HG03039 (cell line): ENCODE measurements around the gene SBF2.
"Not testable (repeated sequence)": the region's sequence is repeated elsewhere in the genome, so short reads cannot be mapped to it uniquely, and the experiment has no call there.

Source experiments
- ATAC-seq: cut with Tn5 transposase; IDR thresholded peaks from one replicate; pipeline ENCODE4 v1.9.1; 2021; ENCODE audit warnings: mild to moderate bottlenecking, moderate library complexity; ENCODE audit not compliant: unreplicated experiment

SBF2 gene

DNA sequence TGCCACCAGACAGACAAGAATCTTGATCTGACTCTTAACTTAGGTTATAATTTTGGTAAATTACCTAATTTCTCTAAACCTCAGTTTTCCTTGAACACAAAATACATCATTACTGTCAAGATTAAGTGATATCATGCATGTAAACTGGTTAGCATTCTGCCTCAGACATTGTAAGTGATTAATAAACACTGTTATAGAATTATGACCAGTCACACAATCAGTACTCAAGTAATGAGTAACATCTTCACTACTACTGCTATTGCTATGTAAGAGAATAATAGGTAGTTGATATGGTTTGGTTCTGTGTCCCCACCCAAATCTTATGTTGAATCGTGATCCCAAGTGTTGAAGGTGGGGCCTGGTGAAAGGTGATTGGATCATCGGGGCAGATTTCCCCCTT is 218.9 kb downstream of the SBF2 start:
- no peak for ATAC-seq

DNA sequence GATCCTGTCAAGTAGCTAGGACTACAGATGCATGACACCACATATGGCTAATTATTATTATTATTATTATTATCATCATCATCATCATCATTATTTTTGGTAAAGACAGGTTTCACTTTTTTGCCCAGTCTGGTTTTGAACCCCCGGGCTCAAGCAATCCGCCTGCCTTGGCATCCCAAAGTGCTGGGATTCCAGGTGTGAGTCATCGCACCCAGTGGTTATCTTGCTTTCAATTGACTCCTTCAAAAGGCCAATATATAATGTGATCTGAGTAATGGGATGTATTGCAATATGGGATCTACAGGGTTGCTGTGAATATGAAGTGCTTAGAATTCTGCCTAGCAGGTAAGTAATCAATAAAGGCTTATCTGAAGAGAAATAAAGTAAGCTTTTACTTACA is 221.2 kb downstream of the SBF2 start:
- no peak for ATAC-seq

DNA sequence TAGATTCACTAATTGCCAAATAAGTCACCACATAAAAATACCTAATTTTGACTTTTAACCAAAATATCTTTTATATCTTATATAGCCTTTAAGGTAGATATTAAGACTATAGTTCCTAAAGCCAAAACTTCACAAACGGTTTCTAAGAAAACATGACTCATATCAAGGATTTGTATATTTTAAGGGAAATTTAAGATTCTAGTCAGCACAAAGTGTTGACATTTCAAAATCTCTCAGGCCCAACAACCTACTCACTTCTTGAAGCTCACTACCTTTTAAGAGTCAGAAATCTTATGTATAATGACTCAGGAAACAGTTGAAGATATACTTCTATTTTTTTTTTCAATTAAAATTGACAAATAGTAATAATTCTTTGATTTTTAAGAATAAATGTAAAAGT is 221.9 kb downstream of the SBF2 start:
- ATAC-seq: no peak

- ATAC-seq: no peak
Observed at GRCh38 chr11:10067629-10068300, 226.3 kb downstream of the SBF2 start.

DNA sequence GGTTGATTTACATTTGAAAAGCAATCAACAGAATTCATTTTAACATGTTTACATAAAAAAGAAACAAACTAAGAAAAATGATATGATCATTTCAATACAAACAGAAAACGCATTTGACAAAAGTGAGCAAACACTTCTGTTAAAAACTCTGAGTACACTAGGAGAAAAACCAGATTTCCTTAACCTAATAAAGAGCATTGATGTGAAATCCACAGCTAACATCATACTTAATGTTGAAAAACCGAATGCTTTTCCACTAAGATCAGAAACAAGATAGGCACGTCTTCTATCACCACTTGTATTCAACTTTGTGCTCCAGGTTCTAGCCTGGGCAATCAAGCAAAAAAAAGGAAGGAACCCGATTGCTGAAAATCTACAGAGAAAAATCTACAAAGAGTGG is 227.6 kb downstream of the SBF2 start:
- ATAC-seq: no peak

DNA sequence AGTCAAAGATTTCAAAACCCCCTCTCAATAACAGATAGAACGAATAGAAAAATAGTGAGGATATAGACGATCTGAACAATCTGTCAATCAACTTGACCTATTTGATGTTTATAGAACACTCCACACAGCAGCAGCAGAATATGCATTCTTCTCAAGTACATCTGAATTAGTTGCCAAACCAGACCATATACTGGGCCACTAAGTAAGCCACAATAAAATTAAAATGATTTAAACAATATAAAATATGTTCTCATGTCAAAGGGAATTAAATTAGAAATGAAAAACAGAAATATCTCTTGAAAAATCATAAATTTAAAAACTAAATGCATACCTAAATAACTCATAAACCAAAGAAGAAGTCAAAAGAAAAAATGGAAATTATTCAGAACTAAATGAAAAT is 229.2 kb downstream of the SBF2 start:
- ATAC-seq: no peak

DNA sequence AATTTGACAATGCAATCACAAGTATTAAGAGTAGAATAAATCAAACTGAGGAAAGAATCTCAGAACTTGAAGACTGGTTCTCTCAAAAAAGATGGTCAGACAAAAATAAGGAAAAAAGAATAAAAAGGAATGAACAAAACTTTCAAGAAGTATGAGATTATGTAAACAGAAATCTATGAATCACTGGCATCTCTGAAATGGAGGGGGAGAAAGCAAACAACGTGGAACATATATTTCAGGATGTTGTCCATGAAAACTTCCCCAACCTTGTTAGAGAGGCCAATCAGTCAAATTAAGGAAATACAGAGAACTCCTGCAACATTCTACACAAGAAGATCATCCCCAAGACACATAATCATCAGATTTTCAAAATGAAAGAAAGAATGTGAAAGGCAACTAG is 235.7 kb downstream of the SBF2 start:
- no peak for ATAC-seq

- no peak for ATAC-seq
Observed at GRCh38 chr11:10051868-10052586, 242.0 kb downstream of the SBF2 start.

GRCh38 chr11:10050561-10050960 is 243.5 kb downstream of the SBF2 start:
- no peak for ATAC-seq

DNA sequence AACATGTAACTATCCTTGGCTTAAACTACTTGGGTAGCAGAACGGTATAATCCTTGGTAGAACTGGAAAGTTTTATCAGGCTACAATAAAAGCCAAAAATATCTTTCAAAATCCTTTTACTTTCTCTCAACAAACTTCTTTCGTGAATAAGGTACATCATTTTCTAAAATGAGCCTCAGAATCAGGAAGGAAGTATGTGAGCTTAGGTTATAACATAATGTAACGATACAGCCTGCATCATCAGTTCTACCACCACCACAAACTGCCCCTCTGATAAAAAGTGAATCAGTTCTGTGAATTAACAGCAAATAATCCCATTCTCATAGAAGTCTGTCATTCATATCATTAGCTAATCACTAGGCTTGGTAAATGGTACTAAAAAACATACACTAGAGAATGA is 244.3 kb downstream of the SBF2 start:
- no peak for ATAC-seq

DNA sequence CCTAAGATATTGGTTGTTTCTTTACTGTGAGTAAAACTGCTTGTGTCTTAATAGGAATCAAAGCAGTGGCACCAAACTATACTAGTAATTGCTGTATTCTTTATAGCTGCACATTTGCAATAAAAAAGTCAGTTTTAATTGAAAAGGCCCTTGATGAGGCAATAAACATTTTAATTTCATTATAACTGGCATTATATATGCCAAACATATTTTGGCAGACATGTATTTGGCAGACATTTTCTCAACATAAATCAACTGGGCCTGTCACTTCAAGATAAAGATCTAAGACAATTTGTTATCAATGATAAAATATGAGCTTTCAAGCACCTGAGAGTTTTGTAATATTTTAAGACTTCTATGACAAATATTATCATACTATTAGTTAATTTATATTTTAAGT is 245.7 kb downstream of the SBF2 start:
- no peak for ATAC-seq

DNA sequence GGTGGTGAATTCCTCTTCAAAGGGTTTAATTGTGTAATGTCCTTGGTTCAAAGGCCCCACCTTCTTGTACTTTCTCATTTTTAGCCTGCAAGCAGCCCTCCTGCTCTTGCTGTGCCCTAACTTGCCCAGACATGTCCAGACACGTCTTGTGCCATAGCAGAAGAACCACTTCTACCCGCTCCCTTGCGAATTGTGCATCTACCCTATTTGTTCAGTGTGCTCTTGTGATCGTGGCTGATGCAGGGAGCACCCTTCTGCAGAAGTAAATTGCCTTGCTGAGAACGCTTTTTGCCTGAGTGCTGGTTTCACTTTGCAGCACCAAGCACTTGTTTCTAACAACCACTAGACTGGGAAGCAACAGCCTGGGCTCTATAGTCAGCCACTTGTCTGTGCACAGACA is 249.4 kb downstream of the SBF2 start:
- ATAC-seq: no peak

GRCh38 chr11:10042699-10043098 is 251.3 kb downstream of the SBF2 start:
- ATAC-seq: no peak

DNA sequence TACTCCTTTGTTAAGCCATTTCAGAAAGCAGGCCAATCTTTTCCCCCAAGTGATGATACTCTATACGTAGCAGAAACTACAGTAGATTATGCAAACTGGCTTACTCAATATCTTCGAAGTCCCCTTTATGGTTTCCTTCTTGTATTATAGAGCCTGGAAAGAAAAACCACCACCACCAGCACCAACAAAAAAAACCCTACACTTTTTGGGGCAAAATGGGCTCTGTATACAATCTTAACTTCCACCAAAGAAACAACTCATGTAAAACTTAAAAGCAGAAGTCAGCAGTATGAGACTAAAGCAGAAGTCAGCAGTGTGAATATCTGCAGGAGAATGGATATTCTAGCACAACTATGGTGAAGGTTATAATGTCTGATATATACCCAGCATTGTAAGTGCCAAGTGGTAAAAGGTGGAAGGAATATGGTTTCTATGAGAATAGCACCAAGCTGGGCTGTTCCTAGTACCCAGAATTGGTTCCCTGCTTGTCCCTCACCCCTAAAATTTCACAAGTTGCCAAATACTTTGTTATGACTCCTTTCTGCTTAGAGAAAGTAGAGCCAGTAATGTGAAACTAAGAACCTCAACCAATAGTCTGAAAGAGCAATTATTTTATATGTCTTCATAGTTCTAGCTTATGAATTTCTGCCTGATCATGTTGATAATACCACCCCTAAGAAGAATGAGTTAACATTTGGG is 252.1 kb downstream of the SBF2 start:
- no peak for ATAC-seq

GRCh38 chr11:10041332-10041731 is 252.7 kb downstream of the SBF2 start:
- no peak for ATAC-seq

- ATAC-seq: no peak
Observed at GRCh38 chr11:10038521-10039302, 255.3 kb downstream of the SBF2 start.

DNA sequence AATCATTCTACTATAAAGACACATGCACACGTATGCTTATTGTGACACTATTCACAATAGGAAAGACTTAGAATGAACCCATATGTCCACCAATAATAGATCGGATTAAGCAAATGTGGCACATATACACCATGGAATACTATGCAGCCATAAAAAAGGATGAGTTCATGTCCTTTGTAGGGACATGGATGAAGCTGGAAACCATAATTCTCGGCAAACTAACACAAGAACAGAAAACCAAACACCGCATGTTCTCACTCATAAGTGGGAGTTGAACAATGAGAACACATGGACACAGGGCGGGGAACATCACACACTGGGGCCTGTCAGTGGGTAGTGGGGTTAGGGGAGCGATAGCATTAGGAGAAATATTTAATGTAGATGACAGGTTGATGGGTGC is 258.1 kb downstream of the SBF2 start:
- ATAC-seq: not testable (repeated sequence)

- no peak for ATAC-seq
Observed at GRCh38 chr11:10032935-10033334, 261.1 kb downstream of the SBF2 start.

GRCh38 chr11:10030122-10030490 is 263.9 kb downstream of the SBF2 start:
- no peak for ATAC-seq

- no peak for ATAC-seq
Observed at GRCh38 chr11:10029386-10030121, 264.5 kb downstream of the SBF2 start.

GRCh38 chr11:10026514-10026913 is 267.5 kb downstream of the SBF2 start:
- no peak for ATAC-seq
